Measurements from ENCODE around the gene PARM1. TPM values are rescaled to one million over a fixed set of nuclear protein-coding genes. Genes with fewer than 3 reads are reported as not detected.
"Not testable (repeated sequence)": the region's sequence is repeated elsewhere in the genome, so short reads cannot be mapped to it uniquely, and the experiment has no call there.

Gene PARM1
- total RNA-seq, 2 donors from 2014 or later: 0.11 TPM; not detected in 1

DNA sequence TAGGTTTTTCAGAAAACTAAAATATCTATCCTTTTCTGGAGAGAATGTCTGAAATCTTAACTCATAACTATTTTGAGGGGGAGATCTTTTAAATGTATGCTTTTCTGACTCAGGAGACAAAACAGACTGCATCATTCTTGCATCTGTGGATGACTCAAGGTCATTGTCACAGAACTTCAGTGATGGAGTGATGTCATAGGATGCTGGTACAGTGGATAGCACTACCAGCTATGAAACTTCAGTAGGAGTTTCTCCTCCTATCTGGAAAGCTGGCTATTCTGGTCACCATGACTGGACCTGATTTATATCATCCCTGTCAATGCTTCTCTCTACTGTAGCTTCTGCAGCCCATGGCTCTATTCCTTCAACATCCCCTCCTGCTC is 50.3 kb downstream of the PARM1 start:
- Mint-ChIP-seq H3K36me3 (ENCODE audit: low read depth) (no peaks in the 10 kb centered on the region), H3K4me1 (no peaks in the 10 kb centered on the region), H3K27ac (no peak overlapping the region), H3K4me3 (no peak overlapping the region), H3K27me3 (peaks cover 3% of the 10 kb centered on the region), H3K9me3 (peaks cover 7% of the 10 kb centered on the region)
- ATAC-seq (replicated peaks): no peak

DNA sequence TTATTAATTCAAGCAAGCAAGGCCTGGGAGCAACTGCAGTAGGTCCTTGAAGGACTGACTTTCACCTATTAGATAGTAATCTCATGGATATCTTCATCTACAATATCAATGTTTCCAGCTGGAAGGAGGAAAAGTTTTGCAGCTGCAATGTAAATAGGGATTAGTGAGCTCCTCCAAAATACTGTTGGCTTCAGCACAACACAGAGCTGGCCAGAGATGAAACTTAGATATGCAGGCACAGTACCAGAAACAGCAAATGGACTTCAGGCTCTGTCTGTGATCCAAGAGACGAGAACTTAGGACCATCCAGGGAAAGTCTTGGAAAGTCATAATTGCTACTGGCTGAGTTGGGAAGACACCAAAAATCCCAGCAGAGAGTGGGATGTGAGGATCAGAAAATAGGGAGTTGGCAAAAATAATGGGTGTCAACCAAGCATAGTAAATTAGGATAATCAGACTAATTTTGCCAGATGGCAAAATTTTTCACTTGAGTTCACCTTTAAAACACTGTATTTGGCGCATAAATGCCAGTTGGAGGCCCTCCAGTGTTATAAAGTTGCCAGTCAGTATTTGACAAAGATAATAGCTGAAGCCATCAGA is 57.5 kb downstream of the PARM1 start:
- Mint-ChIP-seq H3K27me3 (peaks cover 3% of the 10 kb centered on the region), H3K36me3 (ENCODE audit: low read depth) (no peaks in the 10 kb centered on the region), H3K27ac (no peak overlapping the region), H3K9me3 (peaks cover 5% of the 10 kb centered on the region), H3K4me3 (no peak overlapping the region), H3K4me1 (no peaks in the 10 kb centered on the region)
- no peak for ATAC-seq (replicated peaks)

GRCh38 chr4:74994436-74994835 is 61.5 kb downstream of the PARM1 start:
- not testable (repeated sequence) for H3K4me1 Mint-ChIP-seq; H3K9me3 Mint-ChIP-seq; H3K36me3 Mint-ChIP-seq (ENCODE audit: low read depth); H3K27ac Mint-ChIP-seq; ATAC-seq (replicated peaks); H3K4me3 Mint-ChIP-seq; H3K27me3 Mint-ChIP-seq

- no peak for ATAC-seq (replicated peaks)
- Mint-ChIP-seq H3K36me3 (ENCODE audit: low read depth) (no peaks in the 10 kb centered on the region), H3K4me3 (no peak overlapping the region), H3K27ac (no peak overlapping the region), H3K4me1 (no peaks in the 10 kb centered on the region), H3K9me3 (no peaks in the 10 kb centered on the region), H3K27me3 (no peaks in the 10 kb centered on the region)
Observed at GRCh38 chr4:74996996-74997395, 64.1 kb downstream of the PARM1 start.

DNA sequence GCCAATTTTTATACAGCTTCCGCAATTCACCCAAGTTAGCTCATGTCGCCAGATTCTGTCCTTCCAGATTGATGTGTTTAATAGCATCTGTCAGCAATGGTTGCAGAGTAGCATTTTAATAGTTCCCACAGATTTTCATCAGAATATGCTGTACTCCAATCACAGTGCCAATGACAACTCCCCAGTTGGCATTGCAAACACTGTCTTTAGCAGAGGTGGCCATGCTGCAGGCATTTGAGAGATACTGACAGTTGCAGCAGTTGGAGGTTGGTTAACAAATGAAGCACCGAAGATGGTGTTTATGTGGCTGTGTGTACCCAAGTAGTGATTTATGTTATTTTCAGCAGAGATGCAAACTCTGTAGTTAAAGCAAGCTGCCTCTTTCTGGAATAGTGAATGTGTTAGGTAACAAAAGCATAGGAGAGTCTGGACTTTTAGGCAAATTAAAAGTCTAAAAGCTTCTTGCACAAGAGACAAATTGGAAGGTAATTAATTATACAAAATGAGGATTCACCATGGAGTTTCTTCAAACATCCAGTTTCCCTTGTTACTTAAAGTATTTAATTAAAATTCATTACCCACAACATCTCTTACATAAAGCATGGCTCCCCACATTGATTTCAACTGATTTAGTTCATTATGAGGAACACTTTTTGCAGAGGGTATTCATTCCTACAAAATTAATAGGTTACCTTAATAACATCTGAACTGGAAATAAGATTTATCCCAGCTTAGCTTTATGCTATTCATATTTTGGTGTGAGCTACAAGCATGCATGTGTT is 65.2 kb downstream of the PARM1 start:
- Mint-ChIP-seq H3K27me3 (no peaks in the 10 kb centered on the region), H3K9me3 (no peaks in the 10 kb centered on the region), H3K4me1 (no peaks in the 10 kb centered on the region), H3K4me3 (no peak overlapping the region), H3K27ac (no peak overlapping the region), H3K36me3 (ENCODE audit: low read depth) (no peaks in the 10 kb centered on the region)
- no peak for ATAC-seq (replicated peaks)

- no peak for ATAC-seq (replicated peaks)
- Mint-ChIP-seq H3K9me3 (no peaks in the 10 kb centered on the region), H3K4me3 (no peak overlapping the region), H3K27me3 (no peaks in the 10 kb centered on the region), H3K27ac (no peak overlapping the region), H3K36me3 (ENCODE audit: low read depth) (no peaks in the 10 kb centered on the region), H3K4me1 (no peaks in the 10 kb centered on the region)
Observed at GRCh38 chr4:74999714-75000309, 66.9 kb downstream of the PARM1 start.

GRCh38 chr4:75001871-75002270 is 69.0 kb downstream of the PARM1 start:
- H3K27me3 Mint-ChIP-seq: no peaks in the 10 kb centered on the region
- no peaks in the 10 kb centered on the region for H3K4me1 Mint-ChIP-seq
- H3K36me3 Mint-ChIP-seq (ENCODE audit: low read depth): no peaks in the 10 kb centered on the region

GRCh38 chr4:75002381-75002780 is 69.5 kb downstream of the PARM1 start:
- Mint-ChIP-seq H3K9me3 (peaks cover 3% of the 10 kb centered on the region), H3K4me3 (no peak overlapping the region), H3K27ac (no peak overlapping the region), H3K4me1 (no peaks in the 10 kb centered on the region), H3K36me3 (ENCODE audit: low read depth) (no peaks in the 10 kb centered on the region), H3K27me3 (no peaks in the 10 kb centered on the region)
- ATAC-seq (replicated peaks): no peak

More at GRCh38 chr4:75001871-75002270, 69.0 kb downstream of the PARM1 start:
- no peak for ATAC-seq (replicated peaks)
- H3K9me3 Mint-ChIP-seq: no peaks in the 10 kb centered on the region
- no peak overlapping the region for H3K27ac Mint-ChIP-seq
- H3K4me3 Mint-ChIP-seq: no peak overlapping the region

DNA sequence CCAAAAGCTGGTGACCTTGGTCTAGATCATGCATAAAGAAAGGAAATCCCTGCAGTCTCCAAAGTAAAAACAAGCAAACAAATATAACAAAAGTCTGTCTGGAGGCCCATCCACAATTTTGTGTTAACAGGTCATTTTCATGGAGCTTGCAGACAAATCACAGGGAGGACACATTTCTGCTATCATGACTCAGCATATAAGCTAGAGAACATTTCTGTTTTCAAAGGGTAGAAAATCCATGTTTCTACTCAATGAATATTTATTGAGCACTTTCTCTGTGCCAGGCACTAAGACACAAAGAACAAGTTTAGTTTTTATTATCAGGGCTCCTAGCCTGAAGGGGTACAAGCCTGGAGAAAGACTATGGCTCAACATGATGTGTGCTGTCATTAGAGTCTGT is 71.1 kb downstream of the PARM1 start:
- Mint-ChIP-seq H3K36me3 (ENCODE audit: low read depth) (no peaks in the 10 kb centered on the region), H3K9me3 (peaks cover 10% of the 10 kb centered on the region), H3K27me3 (no peaks in the 10 kb centered on the region), H3K27ac (no peak overlapping the region), H3K4me3 (no peak overlapping the region), H3K4me1 (no peaks in the 10 kb centered on the region)
- no peak for ATAC-seq (replicated peaks)

- peaks cover 10% of the 10 kb centered on the region for H3K9me3 Mint-ChIP-seq
- no peaks in the 10 kb centered on the region for H3K27me3 Mint-ChIP-seq
- ATAC-seq (replicated peaks): no peak
- H3K4me3 Mint-ChIP-seq: no peak overlapping the region
- H3K36me3 Mint-ChIP-seq (ENCODE audit: low read depth): no peaks in the 10 kb centered on the region
- no peak overlapping the region for H3K27ac Mint-ChIP-seq
- no peaks in the 10 kb centered on the region for H3K4me1 Mint-ChIP-seq
Observed at GRCh38 chr4:75004755-75005668, 72.1 kb downstream of the PARM1 start.

DNA sequence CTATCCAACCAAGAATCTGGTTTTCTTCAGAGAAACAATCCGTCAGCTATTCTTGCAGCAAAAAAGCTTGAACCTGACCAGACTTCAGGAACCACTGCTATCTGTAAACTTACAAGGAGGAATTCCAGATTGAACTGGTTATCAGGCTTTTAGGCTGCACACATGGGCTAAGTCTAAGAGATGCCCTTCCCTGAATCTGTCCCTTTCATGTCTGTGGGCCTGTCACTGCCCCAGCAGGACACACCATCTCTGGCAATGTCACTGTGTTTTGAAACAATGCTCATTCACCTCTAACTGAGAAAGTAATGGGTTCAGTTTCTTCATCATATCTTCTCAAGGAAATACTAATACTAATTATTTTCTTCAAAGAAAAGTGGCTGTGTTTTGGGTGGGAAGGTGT is 72.8 kb downstream of the PARM1 start:
- Mint-ChIP-seq H3K27me3 (no peaks in the 10 kb centered on the region), H3K4me3 (no peak overlapping the region), H3K4me1 (no peaks in the 10 kb centered on the region), H3K27ac (no peak overlapping the region), H3K36me3 (ENCODE audit: low read depth) (no peaks in the 10 kb centered on the region), H3K9me3 (peaks cover 10% of the 10 kb centered on the region)
- no peak for ATAC-seq (replicated peaks)

- Mint-ChIP-seq H3K4me3 (no peak overlapping the region), H3K36me3 (ENCODE audit: low read depth) (no peaks in the 10 kb centered on the region)
Observed at GRCh38 chr4:75007891-75008290, 75.0 kb downstream of the PARM1 start.

GRCh38 chr4:75009138-75009537 is 76.2 kb downstream of the PARM1 start:
- H3K4me3 Mint-ChIP-seq: no peak overlapping the region
- ATAC-seq (replicated peaks): no peak
- H3K4me1 Mint-ChIP-seq: no peaks in the 10 kb centered on the region
- no peaks in the 10 kb centered on the region for H3K36me3 Mint-ChIP-seq (ENCODE audit: low read depth)
- no peaks in the 10 kb centered on the region for H3K27me3 Mint-ChIP-seq
- peaks cover 10% of the 10 kb centered on the region for H3K9me3 Mint-ChIP-seq
- no peak overlapping the region for H3K27ac Mint-ChIP-seq

More at GRCh38 chr4:75007891-75008290, 75.0 kb downstream of the PARM1 start:
- Mint-ChIP-seq H3K27me3 (no peaks in the 10 kb centered on the region), H3K9me3 (peaks cover 10% of the 10 kb centered on the region), H3K4me1 (no peaks in the 10 kb centered on the region), H3K27ac (no peak overlapping the region)
- ATAC-seq (replicated peaks): no peak

GRCh38 chr4:75011131-75011795 is 78.3 kb downstream of the PARM1 start:
- Mint-ChIP-seq H3K36me3 (ENCODE audit: low read depth) (no peaks in the 10 kb centered on the region), H3K4me1 (no peaks in the 10 kb centered on the region), H3K27ac (no peak overlapping the region), H3K27me3 (no peaks in the 10 kb centered on the region), H3K9me3 (peaks cover 10% of the 10 kb centered on the region), H3K4me3 (no peak overlapping the region)
- no peak for ATAC-seq (replicated peaks)

All from activated T-helper 17 cell treated with anti-CD3 and anti-CD28 coated beads, Interleukin-2, amount 50 U/mL, for 72 hours (primary cell).